Karpas-422 (cell line): ENCODE results near the gene RTN1. TPM values are rescaled to one million over a fixed set of nuclear protein-coding genes. Genes with fewer than 3 reads are reported as not detected.
"Not testable (repeated sequence)": the region's sequence is repeated elsewhere in the genome, so short reads cannot be mapped to it uniquely, and the experiment has no call there.

Experiments
- DNase-seq: peaks from one replicate; pipeline ENCODE4 v3.0.0-alpha.2; 2015
- H2AFZ ChIP-seq: fragments of 200-600 bp; sonication (generic); 2 replicates; pipeline ENCODE4 v1.6.1; 2014; ENCODE audit warnings: antibody characterized with exemption, low read length, mixed read lengths
- H3K27ac ChIP-seq: fragments of 200-600 bp; sonication (generic); 2 replicates; pipeline ENCODE4 v1.5.1; 2014; ENCODE audit warnings: mild to moderate bottlenecking, low read length, moderate library complexity
- H3K27me3 ChIP-seq: fragments of 200-600 bp; sonication (generic); 2 replicates; pipeline ENCODE4 v1.6.1; 2014; ENCODE audit warnings: low read length, mixed read lengths
- H3K36me3 ChIP-seq: fragments of 200-600 bp; sonication (generic); 2 replicates; pipeline ENCODE4 v1.6.1; 2014; ENCODE audit warnings: low read length, mixed read lengths; ENCODE audit not compliant: insufficient read depth
- H3K4me1 ChIP-seq: fragments of 200-600 bp; sonication (generic); 2 replicates; pipeline ENCODE4 v1.6.1; 2014; ENCODE audit warnings: mild to moderate bottlenecking, low read length, mixed read lengths
- H3K4me2 ChIP-seq: fragments of 200-600 bp; sonication (generic); 2 replicates; pipeline ENCODE4 v1.6.1; 2014; ENCODE audit warnings: low read length, low read depth, mild to moderate bottlenecking; ENCODE audit not compliant: poor library complexity, severe bottlenecking
- H3K4me3 ChIP-seq: fragments of 200-600 bp; sonication (generic); 2 replicates; pipeline ENCODE4 v1.5.1; 2014; ENCODE audit warnings: mild to moderate bottlenecking, antibody characterized with exemption, low read length, mixed read lengths
- H3K79me2 ChIP-seq: fragments of 200-600 bp; sonication (generic); 2 replicates; pipeline ENCODE4 v1.6.1; 2014; ENCODE audit warnings: mild to moderate bottlenecking, low read length, mixed read lengths
- H3K9ac ChIP-seq: fragments of 200-600 bp; sonication (generic); 2 replicates; pipeline ENCODE4 v1.6.0; 2014; ENCODE audit warnings: low read length
- H3K9me2 ChIP-seq: fragments of 200-600 bp; sonication (generic), shearing (Covaris generic); replicated peaks from 2 replicates; pipeline ENCODE4 v1.6.0; 2014; ENCODE audit warnings: mild to moderate bottlenecking, low read length, moderate library complexity; ENCODE audit not compliant: insufficient read depth
- H3K9me3 ChIP-seq: fragments of 300-700, 200-600 bp; sonication (generic); 2 replicates; pipeline ENCODE4 v1.6.1; 2014; ENCODE audit warnings: low read length, mixed read lengths
- H4K20me1 ChIP-seq: fragments of 200-600 bp; sonication (generic); 2 replicates; pipeline ENCODE4 v1.6.1; 2014; ENCODE audit warnings: mild to moderate bottlenecking, antibody characterized with exemption, low read length, low read depth; ENCODE audit not compliant: insufficient read depth
- total RNA-seq: library from RNA; depleted of rRNA; stranded (reverse); fragments of >200 nt; shearing (Covaris generic); gene quantifications from 2 replicates; pipeline ENCODE4 v1.2.3, GENCODE V29; 2014; ENCODE audit warnings: low replicate concordance

Gene RTN1
- total RNA-seq, 1 experiment from 2014 or later: not detected

- no peaks in the 10 kb centered on the region; the same call in 1 of the 2 replicates for H3K27me3 ChIP-seq
- H3K27ac ChIP-seq: no peak overlapping the region
- H4K20me1 ChIP-seq: no peaks in the 10 kb centered on the region
- H3K9ac ChIP-seq: no peak overlapping the region
- no peaks in the 10 kb centered on the region for H3K79me2 ChIP-seq
- H3K36me3 ChIP-seq: no peaks in the 10 kb centered on the region
- no peaks in the 10 kb centered on the region for H3K9me2 ChIP-seq
- H3K4me1 ChIP-seq: no peaks in the 10 kb centered on the region
- no peak overlapping the region for H3K4me3 ChIP-seq
- no peaks in the 10 kb centered on the region for H3K9me3 ChIP-seq
- no peak overlapping the region for H3K4me2 ChIP-seq
- H2AFZ ChIP-seq: no peak overlapping the region
- no peak for DNase-seq
These were observed 190.7 kb downstream of the RTN1 start for GRCh38 chr14:59679872-59680271.

- H3K27me3 ChIP-seq: no peaks in the 10 kb centered on the region; the same call in 1 of the 2 replicates
- H3K9me2 ChIP-seq: no peaks in the 10 kb centered on the region
- H3K4me2 ChIP-seq: no peak overlapping the region
- no peaks in the 10 kb centered on the region for H3K4me1 ChIP-seq
- H3K27ac ChIP-seq: no peak overlapping the region
- H4K20me1 ChIP-seq: no peaks in the 10 kb centered on the region
- H3K9ac ChIP-seq: no peak overlapping the region
- H3K9me3 ChIP-seq: no peaks in the 10 kb centered on the region
- no peaks in the 10 kb centered on the region for H3K36me3 ChIP-seq
- no peak for DNase-seq
- no peaks in the 10 kb centered on the region for H3K79me2 ChIP-seq
- H3K4me3 ChIP-seq: no peak overlapping the region
- no peak overlapping the region for H2AFZ ChIP-seq
These were observed 192.2 kb downstream of the RTN1 start for GRCh38 chr14:59678352-59678751.

GRCh38 chr14:59677771-59678231 is 192.8 kb downstream of the RTN1 start:
- no peak for DNase-seq
- Histone ChIP-seq H3K4me1 (no peaks in the 10 kb centered on the region), H3K36me3 (no peaks in the 10 kb centered on the region), H3K27me3 (no peaks in the 10 kb centered on the region), H3K9me2 (no peaks in the 10 kb centered on the region), H3K9me3 (no peaks in the 10 kb centered on the region), H3K4me2 (no peak overlapping the region), H3K79me2 (no peaks in the 10 kb centered on the region), H4K20me1 (no peaks in the 10 kb centered on the region), H3K27ac (no peak overlapping the region), H3K9ac (no peak overlapping the region), H2AFZ (no peak overlapping the region), H3K4me3 (no peak overlapping the region)

- H2AFZ ChIP-seq: no peak overlapping the region
- no peak overlapping the region for H3K4me2 ChIP-seq
- no peaks in the 10 kb centered on the region for H3K9me2 ChIP-seq
- H3K36me3 ChIP-seq: no peaks in the 10 kb centered on the region
- no peak for DNase-seq
- H3K79me2 ChIP-seq: no peaks in the 10 kb centered on the region
- H3K27ac ChIP-seq: no peak overlapping the region
- H3K27me3 ChIP-seq: no peaks in the 10 kb centered on the region
- H3K9me3 ChIP-seq: no peaks in the 10 kb centered on the region
- H4K20me1 ChIP-seq: no peaks in the 10 kb centered on the region
- no peak overlapping the region for H3K4me3 ChIP-seq
- no peaks in the 10 kb centered on the region for H3K4me1 ChIP-seq
- H3K9ac ChIP-seq: no peak overlapping the region
These were observed 195.2 kb downstream of the RTN1 start for GRCh38 chr14:59675394-59675793.

- Histone ChIP-seq H3K27me3 (0 out of 2 replicates have a peak, but pooled peaks cover 3% of the 10 kb centered on the region), H3K9me2 (no peaks in the 10 kb centered on the region), H3K4me3 (no peak overlapping the region), H2AFZ (no peak overlapping the region), H3K79me2 (no peaks in the 10 kb centered on the region), H3K9ac (no peak overlapping the region), H3K27ac (no peak overlapping the region), H3K36me3 (no peaks in the 10 kb centered on the region), H4K20me1 (no peaks in the 10 kb centered on the region), H3K4me1 (no peaks in the 10 kb centered on the region), H3K9me3 (no peaks in the 10 kb centered on the region), H3K4me2 (no peak overlapping the region)
- DNase-seq: no peak
These were observed 205.8 kb downstream of the RTN1 start for GRCh38 chr14:59664741-59665140.

- Histone ChIP-seq H2AFZ (no peak overlapping the region), H3K4me1 (no peaks in the 10 kb centered on the region), H3K9me3 (no peaks in the 10 kb centered on the region), H3K9ac (no peak overlapping the region), H3K27me3 (no peaks in the 10 kb centered on the region), H3K9me2 (no peaks in the 10 kb centered on the region), H4K20me1 (no peaks in the 10 kb centered on the region), H3K36me3 (no peaks in the 10 kb centered on the region), H3K4me3 (no peak overlapping the region), H3K4me2 (no peak overlapping the region), H3K79me2 (no peaks in the 10 kb centered on the region), H3K27ac (no peak overlapping the region)
- DNase-seq: no peak
These were observed 212.8 kb downstream of the RTN1 start for GRCh38 chr14:59657769-59658168.

GRCh38 chr14:59656473-59656872 is 214.1 kb downstream of the RTN1 start:
- no peaks in the 10 kb centered on the region for H3K9me3 ChIP-seq
- H3K79me2 ChIP-seq: no peaks in the 10 kb centered on the region
- no peak overlapping the region for H3K4me3 ChIP-seq
- no peak overlapping the region for H2AFZ ChIP-seq
- no peaks in the 10 kb centered on the region for H3K36me3 ChIP-seq
- no peaks in the 10 kb centered on the region for H4K20me1 ChIP-seq
- no peaks in the 10 kb centered on the region for H3K4me1 ChIP-seq
- H3K4me2 ChIP-seq: no peak overlapping the region
- no peaks in the 10 kb centered on the region for H3K27me3 ChIP-seq
- H3K27ac ChIP-seq: no peak overlapping the region
- DNase-seq: no peak
- H3K9ac ChIP-seq: no peak overlapping the region
- no peaks in the 10 kb centered on the region for H3K9me2 ChIP-seq

- H3K27me3 ChIP-seq, H3K4me3 ChIP-seq, H3K27ac ChIP-seq, H3K4me2 ChIP-seq, H3K9ac ChIP-seq, H3K79me2 ChIP-seq, H2AFZ ChIP-seq, H3K9me3 ChIP-seq, H4K20me1 ChIP-seq, H3K4me1 ChIP-seq, H3K9me2 ChIP-seq, H3K36me3 ChIP-seq, DNase-seq: not testable (repeated sequence)
These were observed 216.4 kb downstream of the RTN1 start for GRCh38 chr14:59654131-59654530.

GRCh38 chr14:59646832-59647231 is 223.7 kb downstream of the RTN1 start:
- not testable (repeated sequence) for H2AFZ ChIP-seq, DNase-seq, H3K9ac ChIP-seq, H3K4me1 ChIP-seq, H3K9me3 ChIP-seq, H3K4me3 ChIP-seq, H3K36me3 ChIP-seq, H4K20me1 ChIP-seq, H3K27me3 ChIP-seq, H3K27ac ChIP-seq, H3K4me2 ChIP-seq, H3K79me2 ChIP-seq, H3K9me2 ChIP-seq
